Panc1 (cell line): ENCODE data around the gene ARGFX.

Experiments
- POLR2AphosphoS5 ChIP-seq: IDR thresholded peaks from 2 replicates; pipeline ENCODE4 v1.6.1; 2012; ENCODE audit warnings: mild to moderate bottlenecking, low read depth, low read length, moderate library complexity
- TF ChIP-seq, protein P1 (sequence below): fragments of 450-650 bp; IDR thresholded peaks from 2 replicates; pipeline ENCODE4 v1.5.1; 2017; ENCODE audit warnings: mild to moderate bottlenecking
- TF ChIP-seq, protein P2 (sequence below), 2 experiments: IDR thresholded peaks; 2 replicates each; pipeline ENCODE4 v1.6.1; 2011 to 2012; ENCODE audit warnings: low read depth in 2 of 2, control low read depth in 1 of 2, low read length in 1 of 2, mild to moderate bottlenecking in 1 of 2, moderate library complexity in 1 of 2; ENCODE audit not compliant: insufficient read depth in 1 of 2

DNA sequence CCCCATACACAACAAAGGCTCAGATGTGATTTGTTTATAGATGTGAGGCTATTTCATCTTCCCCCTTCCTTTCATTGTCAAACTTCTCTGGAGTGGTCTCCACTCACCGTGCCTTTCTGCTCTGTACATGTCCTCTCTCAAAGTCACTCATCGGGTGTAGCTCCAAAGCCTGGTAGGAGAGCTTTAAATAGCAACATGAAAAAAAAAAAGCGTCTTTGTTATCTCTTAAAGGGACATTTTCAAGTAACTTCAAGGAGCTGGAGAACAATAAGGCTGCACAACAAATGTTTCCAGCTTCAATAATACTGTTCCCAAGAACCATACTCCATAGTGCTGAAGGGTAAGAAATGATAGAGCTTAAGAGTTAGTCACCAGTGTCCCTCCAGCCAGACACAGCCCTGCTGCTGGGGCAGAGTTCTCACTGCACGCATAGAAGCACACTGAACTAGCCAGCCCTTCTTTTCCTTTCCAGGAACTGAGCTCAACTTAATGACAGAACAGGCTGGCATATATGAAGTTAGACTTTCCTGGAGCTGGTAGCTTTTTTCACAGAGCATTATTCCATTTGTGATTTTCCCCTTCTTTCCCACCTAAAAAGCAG lies 33.6 kb downstream of the ARGFX start:
- TF ChIP-seq, protein P1, sequence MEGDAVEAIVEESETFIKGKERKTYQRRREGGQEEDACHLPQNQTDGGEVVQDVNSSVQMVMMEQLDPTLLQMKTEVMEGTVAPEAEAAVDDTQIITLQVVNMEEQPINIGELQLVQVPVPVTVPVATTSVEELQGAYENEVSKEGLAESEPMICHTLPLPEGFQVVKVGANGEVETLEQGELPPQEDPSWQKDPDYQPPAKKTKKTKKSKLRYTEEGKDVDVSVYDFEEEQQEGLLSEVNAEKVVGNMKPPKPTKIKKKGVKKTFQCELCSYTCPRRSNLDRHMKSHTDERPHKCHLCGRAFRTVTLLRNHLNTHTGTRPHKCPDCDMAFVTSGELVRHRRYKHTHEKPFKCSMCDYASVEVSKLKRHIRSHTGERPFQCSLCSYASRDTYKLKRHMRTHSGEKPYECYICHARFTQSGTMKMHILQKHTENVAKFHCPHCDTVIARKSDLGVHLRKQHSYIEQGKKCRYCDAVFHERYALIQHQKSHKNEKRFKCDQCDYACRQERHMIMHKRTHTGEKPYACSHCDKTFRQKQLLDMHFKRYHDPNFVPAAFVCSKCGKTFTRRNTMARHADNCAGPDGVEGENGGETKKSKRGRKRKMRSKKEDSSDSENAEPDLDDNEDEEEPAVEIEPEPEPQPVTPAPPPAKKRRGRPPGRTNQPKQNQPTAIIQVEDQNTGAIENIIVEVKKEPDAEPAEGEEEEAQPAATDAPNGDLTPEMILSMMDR, result no peak
- TF ChIP-seq, protein P2, sequence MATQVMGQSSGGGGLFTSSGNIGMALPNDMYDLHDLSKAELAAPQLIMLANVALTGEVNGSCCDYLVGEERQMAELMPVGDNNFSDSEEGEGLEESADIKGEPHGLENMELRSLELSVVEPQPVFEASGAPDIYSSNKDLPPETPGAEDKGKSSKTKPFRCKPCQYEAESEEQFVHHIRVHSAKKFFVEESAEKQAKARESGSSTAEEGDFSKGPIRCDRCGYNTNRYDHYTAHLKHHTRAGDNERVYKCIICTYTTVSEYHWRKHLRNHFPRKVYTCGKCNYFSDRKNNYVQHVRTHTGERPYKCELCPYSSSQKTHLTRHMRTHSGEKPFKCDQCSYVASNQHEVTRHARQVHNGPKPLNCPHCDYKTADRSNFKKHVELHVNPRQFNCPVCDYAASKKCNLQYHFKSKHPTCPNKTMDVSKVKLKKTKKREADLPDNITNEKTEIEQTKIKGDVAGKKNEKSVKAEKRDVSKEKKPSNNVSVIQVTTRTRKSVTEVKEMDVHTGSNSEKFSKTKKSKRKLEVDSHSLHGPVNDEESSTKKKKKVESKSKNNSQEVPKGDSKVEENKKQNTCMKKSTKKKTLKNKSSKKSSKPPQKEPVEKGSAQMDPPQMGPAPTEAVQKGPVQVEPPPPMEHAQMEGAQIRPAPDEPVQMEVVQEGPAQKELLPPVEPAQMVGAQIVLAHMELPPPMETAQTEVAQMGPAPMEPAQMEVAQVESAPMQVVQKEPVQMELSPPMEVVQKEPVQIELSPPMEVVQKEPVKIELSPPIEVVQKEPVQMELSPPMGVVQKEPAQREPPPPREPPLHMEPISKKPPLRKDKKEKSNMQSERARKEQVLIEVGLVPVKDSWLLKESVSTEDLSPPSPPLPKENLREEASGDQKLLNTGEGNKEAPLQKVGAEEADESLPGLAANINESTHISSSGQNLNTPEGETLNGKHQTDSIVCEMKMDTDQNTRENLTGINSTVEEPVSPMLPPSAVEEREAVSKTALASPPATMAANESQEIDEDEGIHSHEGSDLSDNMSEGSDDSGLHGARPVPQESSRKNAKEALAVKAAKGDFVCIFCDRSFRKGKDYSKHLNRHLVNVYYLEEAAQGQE (IDR thresholded peaks at IDR 0.05; ENCODE audit: insufficient read depth in 1 of 2, low read depth in 2 of 2, low read length in 1 of 2), result no peak
- TF ChIP-seq POLR2AphosphoS5, result no peak
